ENCODE measurements around the gene COL6A2.

DNA sequence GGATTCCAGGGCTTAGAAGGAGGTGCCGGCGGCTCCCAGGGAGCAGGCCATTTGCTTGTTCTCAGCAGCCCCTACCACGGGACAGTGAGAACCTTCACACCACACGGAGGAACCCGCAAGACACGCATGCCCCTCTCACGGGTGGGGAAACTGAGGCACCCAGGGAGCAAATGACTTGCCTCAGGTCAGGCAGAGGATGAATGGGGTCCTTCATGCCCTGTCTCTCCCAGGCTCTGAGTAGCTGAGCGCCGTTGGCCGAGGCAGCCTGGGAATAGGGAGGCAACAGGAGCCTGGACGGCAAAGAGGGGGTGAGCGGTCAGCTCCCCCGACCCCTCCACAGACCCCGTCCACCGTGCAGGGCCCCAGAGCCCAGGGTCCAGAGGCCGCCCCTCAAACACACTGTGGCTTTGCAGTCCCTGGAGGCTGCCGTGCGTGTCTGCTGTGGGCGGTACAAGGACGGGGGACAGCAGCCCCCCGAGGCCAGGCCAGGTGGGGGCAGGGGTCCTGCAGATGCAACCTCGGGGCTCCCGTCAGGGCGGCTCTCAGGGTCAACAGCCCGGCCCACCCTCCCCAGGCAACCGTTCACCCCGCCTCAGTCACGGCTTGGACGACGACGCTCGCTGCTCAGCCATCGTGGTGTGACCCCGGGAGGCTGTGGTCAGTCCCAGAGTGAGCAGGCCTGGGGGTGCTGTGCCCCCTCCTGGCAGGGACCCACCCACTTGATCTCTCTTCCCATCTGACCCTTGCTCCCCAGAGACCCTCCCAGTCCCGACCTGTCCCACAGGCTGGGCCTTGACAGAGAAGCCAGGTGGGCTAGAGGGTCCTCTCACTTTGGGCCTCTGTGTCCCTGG is 15.8 kb upstream of the COL6A2 start:
- TF ChIP-seq, protein P1, sequence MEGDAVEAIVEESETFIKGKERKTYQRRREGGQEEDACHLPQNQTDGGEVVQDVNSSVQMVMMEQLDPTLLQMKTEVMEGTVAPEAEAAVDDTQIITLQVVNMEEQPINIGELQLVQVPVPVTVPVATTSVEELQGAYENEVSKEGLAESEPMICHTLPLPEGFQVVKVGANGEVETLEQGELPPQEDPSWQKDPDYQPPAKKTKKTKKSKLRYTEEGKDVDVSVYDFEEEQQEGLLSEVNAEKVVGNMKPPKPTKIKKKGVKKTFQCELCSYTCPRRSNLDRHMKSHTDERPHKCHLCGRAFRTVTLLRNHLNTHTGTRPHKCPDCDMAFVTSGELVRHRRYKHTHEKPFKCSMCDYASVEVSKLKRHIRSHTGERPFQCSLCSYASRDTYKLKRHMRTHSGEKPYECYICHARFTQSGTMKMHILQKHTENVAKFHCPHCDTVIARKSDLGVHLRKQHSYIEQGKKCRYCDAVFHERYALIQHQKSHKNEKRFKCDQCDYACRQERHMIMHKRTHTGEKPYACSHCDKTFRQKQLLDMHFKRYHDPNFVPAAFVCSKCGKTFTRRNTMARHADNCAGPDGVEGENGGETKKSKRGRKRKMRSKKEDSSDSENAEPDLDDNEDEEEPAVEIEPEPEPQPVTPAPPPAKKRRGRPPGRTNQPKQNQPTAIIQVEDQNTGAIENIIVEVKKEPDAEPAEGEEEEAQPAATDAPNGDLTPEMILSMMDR (IDR thresholded peaks at IDR 0.05): no peak
- TF ChIP-seq POLR2A (IDR thresholded peaks at IDR 0.05): no peak

All from right lobe of liver (tissue), 4 donors.